Endothelial cell of umbilical vein (primary cell): ENCODE results near the gene CES1. TPM values are rescaled to one million over a fixed set of nuclear protein-coding genes. Genes with fewer than 3 reads are reported as not detected.
"Not testable (repeated sequence)": the region's sequence is repeated elsewhere in the genome, so short reads cannot be mapped to it uniquely, and the experiment has no call there.

Experiments
- BruUV-seq: library from RNA; stranded (reverse); fragments of 400-500 nt; replicated peaks from 2 replicates; lab custom pipeline; 2021; lab: Mats Ljungman, UMichigan
- CTCF ChIA-PET: fragments of 300-600, 350-600 bp; sonication (Branson Sonifier 250); formaldehyde crosslinking; loops from one replicate; lab custom pipeline; 2021; ENCODE audit warnings: antibody characterized with exemption, inconsistent platforms; lab: Charles Lee
- POLR2A ChIA-PET: fragments of 300-600, 350-600 bp; sonication (Branson Sonifier 250); formaldehyde crosslinking; loops from one replicate; lab custom pipeline; 2021; ENCODE audit warnings: antibody characterized with exemption, inconsistent platforms; lab: Charles Lee
- DNase-seq: peaks from one replicate; pipeline ENCODE4 v3.0.0-alpha.2; 2011; ENCODE audit warnings: low read depth, low spot score
- FAIRE-seq: peaks from 2 replicates; lab custom pipeline; 2011; peaks lifted over from hg19 to GRCh38; lab: Jason Lieb, UNC
- H2AFZ ChIP-seq: 2 replicates; pipeline ENCODE4 v1.6.0; 2012; ENCODE audit warnings: low read depth, low read length, control low read depth, inconsistent platforms
- H3K27ac ChIP-seq: 2 replicates; pipeline ENCODE4 v1.5.1; 2011; ENCODE audit warnings: low read depth, mild to moderate bottlenecking, control low read depth, low read length, moderate library complexity; ENCODE audit not compliant: insufficient read depth
- H3K27me3 ChIP-seq, 2 experiments: 2 replicates each; pipeline versions ENCODE4 v1.6.0 to v1.6.1; 2011; ENCODE audit warnings: low read length in 2 of 2, mixed read lengths in 1 of 2; ENCODE audit not compliant: control insufficient read depth in 2 of 2, insufficient read depth in 2 of 2
- H3K36me3 ChIP-seq, 2 experiments: 2 replicates in 1 of 2; 3 replicates in 1 of 2; pipeline ENCODE4 v1.5.1; 2011; ENCODE audit warnings: low read length in 2 of 2, mild to moderate bottlenecking in 1 of 2, moderate library complexity in 1 of 2; ENCODE audit not compliant: control insufficient read depth in 2 of 2, insufficient read depth in 2 of 2; ENCODE audit errors: extremely low read depth in 1 of 2
- H3K4me1 ChIP-seq: 3 replicates; pipeline ENCODE4 v1.5.1; 2011; ENCODE audit warnings: mild to moderate bottlenecking, low read length; ENCODE audit not compliant: control insufficient read depth, insufficient read depth; ENCODE audit errors: extremely low read depth
- H3K4me2 ChIP-seq: 2 replicates; pipeline ENCODE4 v1.6.1; 2011; ENCODE audit warnings: low read length, control low read depth, mixed read lengths; ENCODE audit not compliant: insufficient read depth
- H3K4me3 ChIP-seq, 3 experiments: fragments of 200-600 bp in 1 of 3; sonication (generic), shearing (Covaris generic) in 1 of 3; replicated peaks in 1 of 3; 2 replicates each; pipeline ENCODE4 v1.5.1; 2011 to 2016; ENCODE audit warnings: control low read depth in 3 of 3, low read length in 3 of 3, mild to moderate bottlenecking in 2 of 3, inconsistent platforms in 1 of 3, low read depth in 1 of 3, moderate library complexity in 1 of 3; ENCODE audit not compliant: insufficient read depth in 1 of 3
- H3K79me2 ChIP-seq: 2 replicates; pipeline ENCODE4 v1.6.0; 2012; ENCODE audit warnings: low read length, inconsistent platforms; ENCODE audit not compliant: control insufficient read depth, insufficient read depth
- H3K9ac ChIP-seq: replicated peaks from 2 replicates; pipeline ENCODE3; 2011; ENCODE audit warnings: low read length, control low read depth; ENCODE audit not compliant: insufficient read depth; ENCODE audit errors: extremely low read depth
- H3K9me1 ChIP-seq: replicated peaks from 3 replicates; pipeline ENCODE4 v1.6.0; 2011; ENCODE audit warnings: mild to moderate bottlenecking, low read length; ENCODE audit not compliant: control insufficient read depth, insufficient read depth; ENCODE audit errors: extremely low read depth
- H3K9me3 ChIP-seq: replicated peaks from 2 replicates; pipeline ENCODE4 v1.5.1; 2012; ENCODE audit warnings: low read length, inconsistent platforms; ENCODE audit not compliant: control insufficient read depth, insufficient read depth
- H4K20me1 ChIP-seq: replicated peaks from 2 replicates; pipeline ENCODE3; 2011; ENCODE audit warnings: mild to moderate bottlenecking, low read length; ENCODE audit not compliant: control insufficient read depth, insufficient read depth; ENCODE audit errors: extremely low read depth
- CTCF ChIP-seq, 2 donors: IDR thresholded peaks; 1 replicate in 1 of 2; 2 replicates in 1 of 2; pipeline ENCODE4 v1.5.1; 2011; ENCODE audit warnings: low read length in 2 of 2, mild to moderate bottlenecking in 2 of 2, moderate library complexity in 2 of 2, control low read depth in 1 of 2, inconsistent platforms in 1 of 2, low read depth in 1 of 2; ENCODE audit not compliant: insufficient read depth in 1 of 2; ENCODE audit errors: extremely low read depth in 1 of 2
- EZH2 ChIP-seq: IDR thresholded peaks from 2 replicates; pipeline ENCODE4 v1.6.1; 2012; ENCODE audit warnings: borderline replicate concordance, low read depth, mild to moderate bottlenecking, moderate library complexity, low read length, inconsistent platforms; ENCODE audit not compliant: severe bottlenecking
- FOS ChIP-seq: IDR thresholded peaks from 2 replicates; pipeline ENCODE4 v1.6.1; 2011; ENCODE audit warnings: mild to moderate bottlenecking, low read length, moderate library complexity, borderline replicate concordance; ENCODE audit not compliant: insufficient read depth
- GATA2 ChIP-seq: IDR thresholded peaks from 2 replicates; pipeline ENCODE4 v1.7.0; 2011; ENCODE audit warnings: low read depth, mild to moderate bottlenecking, moderate library complexity, mixed read lengths, low read length; ENCODE audit not compliant: insufficient read length, insufficient read depth
- JUN ChIP-seq: IDR thresholded peaks from 2 replicates; pipeline ENCODE4 v1.6.1; 2011; ENCODE audit warnings: borderline replicate concordance, low read depth; ENCODE audit not compliant: insufficient read length, insufficient read depth
- MYC ChIP-seq: IDR thresholded peaks from one replicate; pipeline ENCODE4 v1.6.1; 2011; ENCODE audit warnings: mild to moderate bottlenecking, low read depth, low read length
- POLR2A ChIP-seq: IDR thresholded peaks from 2 replicates; pipeline ENCODE4 v1.6.1; 2012; ENCODE audit warnings: low read depth, mild to moderate bottlenecking, control low read depth, low read length
- POLR2AphosphoS5 ChIP-seq: IDR thresholded peaks from 2 replicates; pipeline ENCODE4 v1.6.1; 2012; ENCODE audit warnings: low read depth, mild to moderate bottlenecking, control low read depth, low read length, moderate library complexity; ENCODE audit not compliant: insufficient read depth
- dilution Hi-C: fragments of 300-500 bp; cut with MboI; formaldehyde crosslinking; loops from one replicate; pipeline ENCODE4 v1.15.0; 2019; ENCODE audit warnings: low sequenced_read_pairs; ENCODE audit not compliant: extremely low pct_ligation_motif_present
- intact Hi-C: fragments of 100-400 bp; cut with micrococcal nuclease; formaldehyde crosslinking; loops from one replicate; pipeline ENCODE4 v1.10.0; 2022
- polyA plus RNA-seq, 4 experiments: library from polyadenylated mRNA; depleted of rRNA in 3 of 4; stranded (reverse) in 3 of 4; unstranded in 1 of 4; fragments of >200 nt; gene quantifications; 2 replicates each; pipeline versions ENCODE4 v1.2.1 to v1.2.3, GENCODE V29; 2011 to 2012; ENCODE audit warnings: missing spikeins in 1 of 4
- total RNA-seq: library from RNA; stranded (reverse); gene quantifications from 2 replicates; pipeline ENCODE4 v1.2.3, GENCODE V29; 2021
- TF ChIP-seq, protein P1 (sequence below): IDR thresholded peaks from 2 replicates; pipeline ENCODE4 v1.6.1; 2011; ENCODE audit not compliant: insufficient read depth, insufficient read length

The CES1 gene
- total and polyA plus RNA-seq, 2 donors (not counting 3 experiments of a cell fraction or from before 2014, with no cell fraction given): not detected

DNA sequence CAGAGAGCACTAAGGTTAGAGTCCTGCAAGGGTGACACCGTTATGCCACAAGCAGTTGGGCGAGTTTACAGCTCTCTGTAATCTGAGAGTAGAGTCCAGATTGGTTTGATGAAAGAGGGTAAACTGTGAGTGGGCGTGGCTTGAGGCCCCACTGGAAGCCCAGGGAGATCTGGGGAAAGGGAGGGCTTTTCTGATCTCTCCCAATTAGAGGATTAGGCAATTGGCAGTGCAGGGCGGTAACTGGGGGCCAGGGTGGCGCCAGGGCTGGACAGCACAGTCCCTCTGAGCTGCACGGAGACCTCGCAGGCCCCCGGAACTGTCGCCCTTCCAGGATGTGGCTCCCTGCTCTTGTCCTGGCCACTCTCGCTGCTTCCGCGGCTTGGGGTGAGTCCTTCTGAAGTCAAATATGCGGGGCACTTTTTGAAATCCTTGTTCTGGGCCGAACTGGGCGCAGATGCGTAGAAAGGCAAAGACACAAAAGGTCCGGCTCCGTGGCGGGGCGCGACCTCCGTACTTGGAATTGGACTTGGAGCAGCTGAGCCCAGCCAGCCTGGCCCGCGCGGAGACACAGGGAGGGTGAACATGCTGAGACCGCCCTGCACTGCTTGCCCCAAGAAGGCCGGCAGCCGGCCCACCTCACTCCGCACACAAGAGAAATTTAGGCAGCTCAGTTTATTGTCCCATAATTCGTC, 72.4 kb downstream of the CES1 start:
- Histone ChIP-seq H4K20me1 (no peaks in the 10 kb centered on the region), H3K4me2 (no peak overlapping the region), H3K4me3 (no peak overlapping the region), H3K9ac (no peak overlapping the region), H3K27me3 (no peaks in the 10 kb centered on the region), H3K79me2 (no peaks in the 10 kb centered on the region), H3K27ac (no peak overlapping the region), H3K9me1 (no peaks in the 10 kb centered on the region), H3K36me3 (no peaks in the 10 kb centered on the region), H2AFZ (no peak overlapping the region), H3K9me3 (no peaks in the 10 kb centered on the region), H3K4me1 (no peaks in the 10 kb centered on the region)
- no TSS peak for BruUV-seq
- ChIA-PET POLR2A (no interaction called here), CTCF (interaction anchor here (1.6 kb wide), 1 partner anchor 48 kb away, joined by 3 read pairs; no protein-coding TSS in a partner anchor)
- dilution Hi-C loops: no loop called here
- intact Hi-C loops: loop anchor here (2.0 kb wide), 1 partner anchor 70 kb away; no protein-coding TSS in a partner anchor
- TF ChIP-seq JUN: no peak
- TF ChIP-seq GATA2: no peak
- TF ChIP-seq FOS: no peak
- no peak for TF ChIP-seq MYC
- TF ChIP-seq, protein P1, sequence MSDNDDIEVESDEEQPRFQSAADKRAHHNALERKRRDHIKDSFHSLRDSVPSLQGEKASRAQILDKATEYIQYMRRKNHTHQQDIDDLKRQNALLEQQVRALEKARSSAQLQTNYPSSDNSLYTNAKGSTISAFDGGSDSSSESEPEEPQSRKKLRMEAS: no peak
- no peak for TF ChIP-seq POLR2AphosphoS5
- TF ChIP-seq POLR2A: no peak
- no peak for TF ChIP-seq EZH2
- TF ChIP-seq CTCF (IDR thresholded peaks at IDR 0.05; ENCODE audit: extremely low read depth in 1 of 2, insufficient read depth in 1 of 2, low read depth in 1 of 2, low read length in 2 of 2): no peak
- DNase-seq (no peak), FAIRE-seq (no peak)

- H3K36me3 ChIP-seq, H3K9ac ChIP-seq, H3K9me1 ChIP-seq, H3K4me1 ChIP-seq, H2AFZ ChIP-seq, BruUV-seq, H3K9me3 ChIP-seq, H4K20me1 ChIP-seq, DNase-seq, H3K79me2 ChIP-seq, POLR2A ChIA-PET, FAIRE-seq, H3K4me2 ChIP-seq, dilution Hi-C loops, H3K27me3 ChIP-seq, H3K27ac ChIP-seq, H3K4me3 ChIP-seq: not testable (repeated sequence)
- intact Hi-C loops: loop anchor here (2.0 kb wide), 1 partner anchor 71 kb away; no protein-coding TSS in a partner anchor
- CTCF ChIA-PET: interaction anchor here (1.6 kb wide), 1 partner anchor 47 kb away, joined by 3 read pairs; no protein-coding TSS in a partner anchor
These were observed 73.0 kb downstream of the CES1 start for GRCh38 chr16:55759965-55760309.
